K562 (cell line): ENCODE results near the gene ZNF581. TPM values are rescaled to one million over a fixed set of nuclear protein-coding genes. Genes with fewer than 3 reads are reported as not detected.

ENCODE experiments used
- BACH1 ChIP-seq: fragments of 200-800 bp; sonication (Bioruptor generic); IDR thresholded peaks from 2 replicates; pipeline ENCODE4 v1.6.1; 2016; ENCODE audit warnings: missing genetic modification characterization, missing compliant biosample characterization
- CHCHD3 ChIP-seq: fragments of 250-450 bp; sonication (Bioruptor Pico); IDR thresholded peaks from 2 replicates; pipeline ENCODE4 v2.1.2; 2022; ENCODE audit warnings: mild to moderate bottlenecking
- EP400 ChIP-seq: fragments of 450-650 bp; IDR thresholded peaks from 2 replicates; pipeline ENCODE4 v1.6.1; 2017; ENCODE audit warnings: antibody characterized with exemption, mild to moderate bottlenecking, moderate library complexity
- ETV6 ChIP-seq, 3 experiments: fragments of 150-350 bp in 1 of 3; sonication (generic) in 1 of 3; formaldehyde crosslinking in 1 of 3; IDR thresholded peaks; 2 replicates each; pipeline versions ENCODE4 v1.6.1 to v1.8.0; 2014 to 2022; ENCODE audit warnings: borderline replicate concordance in 2 of 3, low read depth in 2 of 3, antibody characterized with exemption in 1 of 3, low read length in 1 of 3, mild to moderate bottlenecking in 1 of 3, missing genetic modification reagents in 1 of 3
- GATAD2A ChIP-seq: fragments of 450-650 bp; IDR thresholded peaks from 2 replicates; pipeline ENCODE4 v1.6.1; 2017
- HDAC8 ChIP-seq: fragments of 450-650 bp; IDR thresholded peaks from 2 replicates; pipeline ENCODE4 v1.6.1; 2016; ENCODE audit warnings: mild to moderate bottlenecking, missing genetic modification characterization, moderate library complexity, missing compliant biosample characterization
- LEF1 ChIP-seq: fragments of 450-650 bp; IDR thresholded peaks from 2 replicates; pipeline ENCODE4 v1.6.1; 2016; ENCODE audit warnings: mild to moderate bottlenecking
- MTA3 ChIP-seq: fragments of 450-650 bp; formaldehyde crosslinking; IDR thresholded peaks from 2 replicates; pipeline ENCODE4 v1.6.1; 2017; ENCODE audit warnings: mild to moderate bottlenecking, borderline replicate concordance
- POLR2AphosphoS2 ChIP-seq: IDR thresholded peaks from 2 replicates; pipeline ENCODE4 v1.6.1; 2012; ENCODE audit warnings: low read length, improper control_type of control experiment
- SMAD3 ChIP-seq: fragments of 450-650 bp; formaldehyde crosslinking; conservative IDR thresholded peaks from 2 replicates; pipeline ENCODE4 v1.4.0; 2020; ENCODE audit warnings: mild to moderate bottlenecking
- SP1 ChIP-seq: sonication (generic); formaldehyde crosslinking; IDR thresholded peaks from 2 replicates; pipeline ENCODE4 v1.8.1; 2022; ENCODE audit warnings: mild to moderate bottlenecking, missing genetic modification reagents
- TOE1 ChIP-seq, 2 experiments: fragments of 450-650 bp in 1 of 2; sonication (generic) in 1 of 2; formaldehyde crosslinking in 1 of 2; IDR thresholded peaks; 2 replicates each; pipeline versions ENCODE4 v1.7.1 to v1.8.0; 2016 to 2022; ENCODE audit warnings: borderline replicate concordance in 2 of 2, mild to moderate bottlenecking in 2 of 2, antibody characterized with exemption in 1 of 2, inconsistent platforms in 1 of 2, low read depth in 1 of 2, missing genetic modification reagents in 1 of 2, moderate library complexity in 1 of 2
- ZNF184 ChIP-seq: sonication (generic); formaldehyde crosslinking; IDR thresholded peaks from 2 replicates; pipeline ENCODE4 v1.5.0; 2020; ENCODE audit warnings: missing genetic modification reagents
- ZNF24 ChIP-seq: fragments of 450-650 bp; IDR thresholded peaks from 2 replicates; pipeline ENCODE4 v1.6.1; 2016
- ZNF354B ChIP-seq: fragments of 250-450 bp; sonication (Bioruptor Pico); IDR thresholded peaks from 2 replicates; pipeline ENCODE4 v1.4.0; 2020
- ZNF696 ChIP-seq: fragments of 250-450 bp; sonication (Bioruptor Pico); conservative IDR thresholded peaks from 2 replicates; pipeline ENCODE4 v1.4.0; 2020; ENCODE audit warnings: mild to moderate bottlenecking, moderate library complexity
- ZSCAN32 ChIP-seq: fragments of 450-650 bp; formaldehyde crosslinking; IDR thresholded peaks from 2 replicates; pipeline ENCODE4 v1.4.0; 2020; ENCODE audit warnings: mild to moderate bottlenecking, moderate library complexity
- polyA plus RNA-seq, 8 experiments: library from polyadenylated mRNA; depleted of rRNA in 4 of 8; stranded (reverse) in 5 of 8; unstranded in 3 of 8; fragments of >200 nt; fragmentation: Nextera tagmentation in 2 of 8; fragmentation: Illumina TruSeq in 1 of 8; extraction: Ambion mirVana in 2 of 8; extraction: Trizol in 1 of 8; gene quantifications; 2 replicates each; pipeline versions ENCODE4 v1.2.1 to v1.2.3, GENCODE V29; 2011 to 2014; ENCODE audit warnings: inconsistent platforms in 1 of 8, missing spikeins in 1 of 8
- total RNA-seq, 7 experiments: library from RNA; depleted of rRNA in 6 of 7; stranded (reverse); fragments of >200 nt in 6 of 7; fragmentation: Illumina TruSeq in 2 of 7; extraction: Trizol in 2 of 7; gene quantifications; 2 replicates each; pipeline versions ENCODE4 v1.2.1 to v1.2.3, GENCODE V29; 2011 to 2021; ENCODE audit warnings: low replicate concordance in 1 of 7
- TF ChIP-seq, protein P1 (sequence below), 2 experiments: IDR thresholded peaks; 2 replicates each; pipeline ENCODE4 v1.6.1; 2011; ENCODE audit warnings: borderline replicate concordance in 1 of 2, control low read depth in 1 of 2, low read depth in 1 of 2, low read length in 1 of 2, mild to moderate bottlenecking in 1 of 2, mixed read lengths in 1 of 2, moderate library complexity in 1 of 2; ENCODE audit not compliant: insufficient read depth in 1 of 2, insufficient read length in 1 of 2, poor library complexity in 1 of 2, severe bottlenecking in 1 of 2; ENCODE audit errors: extremely low read depth in 1 of 2
- TF ChIP-seq, protein P2 (sequence below), 2 experiments: IDR thresholded peaks; 2 replicates each; pipeline ENCODE4 v1.6.1; 2012; ENCODE audit warnings: improper control_type of control experiment in 2 of 2, low read depth in 2 of 2, low read length in 2 of 2, borderline replicate concordance in 1 of 2
- TF ChIP-seq, protein P3 (sequence below): sonication (generic); formaldehyde crosslinking; IDR thresholded peaks from 2 replicates; pipeline ENCODE4 v1.9.0; 2022; ENCODE audit warnings: mild to moderate bottlenecking, missing genetic modification reagents
- TF ChIP-seq, protein P4 (sequence below): sonication (generic); formaldehyde crosslinking; IDR thresholded peaks from 2 replicates; pipeline ENCODE4 v1.8.0; 2022; ENCODE audit warnings: mild to moderate bottlenecking, missing genetic modification reagents, borderline replicate concordance

The ZNF581 gene
- total and polyA plus RNA-seq, 9 of the 15 experiments (the other 6 are each of a cell fraction or from before 2014, with no cell fraction given): 2.4 to 39.4 (median 15.4) TPM

DNA sequence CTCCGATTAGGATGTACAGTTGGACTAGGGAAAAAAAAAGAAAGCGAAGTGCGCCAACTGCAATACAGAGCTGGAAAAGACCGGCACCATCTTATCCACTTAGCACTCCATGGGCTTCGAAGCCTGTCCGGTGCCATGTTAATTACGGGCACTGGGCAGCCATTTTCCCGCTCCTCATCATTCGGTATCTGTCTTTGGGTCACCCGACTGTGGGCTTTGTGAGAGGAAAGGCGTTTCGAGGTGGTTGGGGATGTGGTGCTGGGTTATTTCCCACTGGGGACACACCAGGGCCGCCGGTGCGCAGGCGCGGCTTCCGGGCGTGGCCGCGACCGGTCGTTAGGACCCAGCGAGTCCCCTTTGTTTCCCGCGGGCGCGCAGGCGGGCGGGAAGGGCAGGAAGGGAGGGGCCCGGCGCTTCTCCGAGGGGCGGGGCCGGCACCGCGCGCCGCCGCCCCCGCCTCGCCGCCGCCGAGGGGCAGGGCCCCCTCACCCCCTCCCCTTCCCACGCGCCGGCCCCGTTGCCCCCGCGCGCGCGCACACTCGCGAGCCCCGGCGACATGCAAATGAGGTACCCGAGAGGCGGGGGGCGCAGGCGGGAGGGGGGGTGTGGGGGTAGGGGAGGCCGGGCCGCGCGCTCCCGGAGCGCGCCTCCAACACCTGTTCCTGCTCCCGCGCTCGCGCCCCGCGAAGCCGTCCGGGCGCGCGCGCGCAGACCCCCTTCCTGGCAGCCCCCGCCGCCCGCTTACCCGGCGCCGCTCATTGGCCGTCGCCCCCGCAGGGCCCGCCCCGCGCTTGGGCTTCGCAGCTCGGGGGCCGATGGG is 43.4 kb upstream of the ZNF581 start, which contains the start of gene ZNF524 (continued):
- TF ChIP-seq, protein P1, sequence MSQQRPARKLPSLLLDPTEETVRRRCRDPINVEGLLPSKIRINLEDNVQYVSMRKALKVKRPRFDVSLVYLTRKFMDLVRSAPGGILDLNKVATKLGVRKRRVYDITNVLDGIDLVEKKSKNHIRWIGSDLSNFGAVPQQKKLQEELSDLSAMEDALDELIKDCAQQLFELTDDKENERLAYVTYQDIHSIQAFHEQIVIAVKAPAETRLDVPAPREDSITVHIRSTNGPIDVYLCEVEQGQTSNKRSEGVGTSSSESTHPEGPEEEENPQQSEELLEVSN (IDR thresholded peaks at IDR 0.05; ENCODE audit: borderline replicate concordance in 1 of 2, extremely low read depth in 1 of 2, insufficient read depth in 1 of 2, insufficient read length in 1 of 2, low read depth in 1 of 2, low read length in 1 of 2, poor library complexity in 1 of 2, severe bottlenecking in 1 of 2): peak in 1 of 2 experiments; percentile 86
- TF ChIP-seq, protein P2, sequence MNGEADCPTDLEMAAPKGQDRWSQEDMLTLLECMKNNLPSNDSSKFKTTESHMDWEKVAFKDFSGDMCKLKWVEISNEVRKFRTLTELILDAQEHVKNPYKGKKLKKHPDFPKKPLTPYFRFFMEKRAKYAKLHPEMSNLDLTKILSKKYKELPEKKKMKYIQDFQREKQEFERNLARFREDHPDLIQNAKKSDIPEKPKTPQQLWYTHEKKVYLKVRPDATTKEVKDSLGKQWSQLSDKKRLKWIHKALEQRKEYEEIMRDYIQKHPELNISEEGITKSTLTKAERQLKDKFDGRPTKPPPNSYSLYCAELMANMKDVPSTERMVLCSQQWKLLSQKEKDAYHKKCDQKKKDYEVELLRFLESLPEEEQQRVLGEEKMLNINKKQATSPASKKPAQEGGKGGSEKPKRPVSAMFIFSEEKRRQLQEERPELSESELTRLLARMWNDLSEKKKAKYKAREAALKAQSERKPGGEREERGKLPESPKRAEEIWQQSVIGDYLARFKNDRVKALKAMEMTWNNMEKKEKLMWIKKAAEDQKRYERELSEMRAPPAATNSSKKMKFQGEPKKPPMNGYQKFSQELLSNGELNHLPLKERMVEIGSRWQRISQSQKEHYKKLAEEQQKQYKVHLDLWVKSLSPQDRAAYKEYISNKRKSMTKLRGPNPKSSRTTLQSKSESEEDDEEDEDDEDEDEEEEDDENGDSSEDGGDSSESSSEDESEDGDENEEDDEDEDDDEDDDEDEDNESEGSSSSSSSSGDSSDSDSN (IDR thresholded peaks at IDR 0.05; ENCODE audit: borderline replicate concordance in 1 of 2, low read depth in 2 of 2, low read length in 2 of 2): no peak
- TF ChIP-seq, protein P3, sequence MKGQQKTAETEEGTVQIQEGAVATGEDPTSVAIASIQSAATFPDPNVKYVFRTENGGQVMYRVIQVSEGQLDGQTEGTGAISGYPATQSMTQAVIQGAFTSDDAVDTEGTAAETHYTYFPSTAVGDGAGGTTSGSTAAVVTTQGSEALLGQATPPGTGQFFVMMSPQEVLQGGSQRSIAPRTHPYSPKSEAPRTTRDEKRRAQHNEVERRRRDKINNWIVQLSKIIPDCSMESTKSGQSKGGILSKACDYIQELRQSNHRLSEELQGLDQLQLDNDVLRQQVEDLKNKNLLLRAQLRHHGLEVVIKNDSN: no peak
- TF ChIP-seq HDAC8 (tag) (peak; percentile 69; the same call in 1 of the 2 replicates), ZNF696 (CRISPR knock-in tag) (no peak), EP400 (peak; percentile 84), ZNF24 (no peak), ZNF354B (CRISPR knock-in tag) (no peak), MTA3 (peak; percentile 54; the same call in 1 of the 2 replicates), ZNF184 (CRISPR knock-in tag) (no peak), TOE1 (IDR thresholded peaks at IDR 0.05; ENCODE audit: borderline replicate concordance) (peak; percentile 96), TOE1 (CRISPR knock-in tag; IDR thresholded peaks at IDR 0.05; ENCODE audit: borderline replicate concordance, low read depth) (no peak), SMAD3 (CRISPR knock-in tag) (no peak), CHCHD3 (no peak), ZSCAN32 (no peak), LEF1 (no peak), BACH1 (no peak; the same call in 1 of the 2 replicates), GATAD2A (no peak), ETV6 (IDR thresholded peaks at IDR 0.05; ENCODE audit: borderline replicate concordance in 1 of 2, low read depth in 2 of 2, low read length in 1 of 2) (no peak), ETV6 (CRISPR knock-in tag; IDR thresholded peaks at IDR 0.05; ENCODE audit: borderline replicate concordance) (no peak), SP1 (CRISPR knock-in tag) (peak; percentile 90), POLR2AphosphoS2 (no peak)
- TF ChIP-seq, protein P4, sequence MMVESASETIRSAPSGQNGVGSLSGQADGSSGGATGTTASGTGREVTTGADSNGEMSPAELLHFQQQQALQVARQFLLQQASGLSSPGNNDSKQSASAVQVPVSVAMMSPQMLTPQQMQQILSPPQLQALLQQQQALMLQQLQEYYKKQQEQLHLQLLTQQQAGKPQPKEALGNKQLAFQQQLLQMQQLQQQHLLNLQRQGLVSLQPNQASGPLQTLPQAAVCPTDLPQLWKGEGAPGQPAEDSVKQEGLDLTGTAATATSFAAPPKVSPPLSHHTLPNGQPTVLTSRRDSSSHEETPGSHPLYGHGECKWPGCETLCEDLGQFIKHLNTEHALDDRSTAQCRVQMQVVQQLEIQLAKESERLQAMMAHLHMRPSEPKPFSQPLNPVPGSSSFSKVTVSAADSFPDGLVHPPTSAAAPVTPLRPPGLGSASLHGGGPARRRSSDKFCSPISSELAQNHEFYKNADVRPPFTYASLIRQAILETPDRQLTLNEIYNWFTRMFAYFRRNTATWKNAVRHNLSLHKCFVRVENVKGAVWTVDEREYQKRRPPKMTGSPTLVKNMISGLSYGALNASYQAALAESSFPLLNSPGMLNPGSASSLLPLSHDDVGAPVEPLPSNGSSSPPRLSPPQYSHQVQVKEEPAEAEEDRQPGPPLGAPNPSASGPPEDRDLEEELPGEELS (CRISPR knock-in tag): no peak
